ENCODE results near the gene FSD1.

The FSD1 gene

DNA sequence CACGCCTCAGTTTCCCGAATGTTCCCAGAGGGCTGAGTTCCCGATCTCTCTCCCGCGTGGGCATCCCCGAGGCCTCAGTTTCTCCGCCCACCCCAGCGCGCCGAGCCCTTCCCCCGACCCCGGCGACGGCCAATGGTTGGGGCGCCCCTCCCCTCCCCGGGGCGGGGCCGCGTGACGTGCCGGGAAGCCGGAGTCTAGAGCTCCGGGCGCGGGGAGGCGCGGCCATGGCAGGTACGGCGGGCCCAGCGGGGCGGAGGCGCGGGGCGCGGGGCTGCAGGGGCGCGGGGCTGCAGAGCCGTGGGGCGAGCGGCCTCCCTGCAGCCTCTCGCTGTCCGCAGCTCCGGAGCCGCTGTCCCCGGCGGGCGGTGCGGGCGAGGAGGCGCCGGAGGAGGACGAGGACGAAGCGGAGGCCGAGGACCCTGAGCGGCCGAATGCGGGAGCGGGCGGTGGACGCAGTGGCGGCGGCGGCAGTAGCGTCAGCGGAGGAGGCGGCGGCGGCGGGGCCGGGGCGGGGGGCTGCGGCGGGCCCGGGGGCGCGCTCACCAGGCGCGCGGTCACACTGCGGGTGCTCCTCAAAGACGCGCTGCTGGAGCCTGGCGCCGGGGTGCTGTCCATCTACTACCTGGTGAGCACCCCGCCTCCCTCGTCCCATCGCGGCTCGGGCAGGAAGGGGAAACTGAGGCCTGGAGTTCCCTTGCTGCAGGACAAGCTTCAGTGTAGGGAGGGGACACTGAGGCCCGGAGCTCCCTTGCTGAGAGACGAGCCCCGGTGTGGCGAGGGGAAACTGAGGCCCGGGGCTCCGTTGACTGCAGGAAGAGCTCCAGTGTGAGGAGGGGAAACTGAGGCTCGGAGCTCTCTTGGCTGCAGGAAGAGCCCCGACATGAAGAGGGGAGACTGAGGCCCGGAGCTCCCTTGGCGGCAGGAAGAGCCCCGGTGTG lies 39.2 kb downstream of the FSD1 start, which contains the start of gene MPND:
TSS of gene MPND (plus strand) at position 193 of the 938 bp plus-strand sequence. CDS start at position 225, 32 bp downstream.
- Histone ChIP-seq H3K79me2 (ENCODE audit: insufficient read depth, low read length) (peaks cover 8% of the 10 kb centered on the region), H3K4me3 (ENCODE audit: low read length, poor library complexity, severe bottlenecking) (peak within 1 kb of the TSS; percentile 93), H3F3A (ENCODE audit: low read depth) (peaks cover 2% of the 10 kb centered on the region; the same call in 1 of the 2 replicates), H3K9me2 (replicated peaks; ENCODE audit: low read depth, low read length) (no peaks in the 10 kb centered on the region), H3K9ac (ENCODE audit: low read depth, low read length, poor library complexity, severe bottlenecking) (peak within 1 kb of the TSS; percentile 99), H2AFZ (ENCODE audit: low read length) (peak within 1 kb of the TSS; percentile 93), H3K36me3 (ENCODE audit: insufficient read depth, low read length) (no peaks in the 10 kb centered on the region), H3K9me3 (ENCODE audit: insufficient read depth, low read depth, low read length) (no peaks in the 10 kb centered on the region), H3K4me1 (ENCODE audit: insufficient read depth, low read length, poor library complexity, severe bottlenecking) (peaks cover 15% of the 10 kb centered on the region), H4K20me1 (ENCODE audit: insufficient read depth, low read length, poor library complexity, severe bottlenecking) (peaks cover 6% of the 10 kb centered on the region), H3K4me2 (ENCODE audit: low read depth, low read length, poor library complexity, severe bottlenecking) (peak within 1 kb of the TSS; percentile 99), H3K27me3 (ENCODE audit: insufficient read depth, low read length, poor library complexity, severe bottlenecking) (no peaks in the 10 kb centered on the region)
- no peak for TF ChIP-seq EZH2phosphoT487 (IDR thresholded peaks at IDR 0.05; ENCODE audit: borderline replicate concordance)
- TF ChIP-seq, protein P1, sequence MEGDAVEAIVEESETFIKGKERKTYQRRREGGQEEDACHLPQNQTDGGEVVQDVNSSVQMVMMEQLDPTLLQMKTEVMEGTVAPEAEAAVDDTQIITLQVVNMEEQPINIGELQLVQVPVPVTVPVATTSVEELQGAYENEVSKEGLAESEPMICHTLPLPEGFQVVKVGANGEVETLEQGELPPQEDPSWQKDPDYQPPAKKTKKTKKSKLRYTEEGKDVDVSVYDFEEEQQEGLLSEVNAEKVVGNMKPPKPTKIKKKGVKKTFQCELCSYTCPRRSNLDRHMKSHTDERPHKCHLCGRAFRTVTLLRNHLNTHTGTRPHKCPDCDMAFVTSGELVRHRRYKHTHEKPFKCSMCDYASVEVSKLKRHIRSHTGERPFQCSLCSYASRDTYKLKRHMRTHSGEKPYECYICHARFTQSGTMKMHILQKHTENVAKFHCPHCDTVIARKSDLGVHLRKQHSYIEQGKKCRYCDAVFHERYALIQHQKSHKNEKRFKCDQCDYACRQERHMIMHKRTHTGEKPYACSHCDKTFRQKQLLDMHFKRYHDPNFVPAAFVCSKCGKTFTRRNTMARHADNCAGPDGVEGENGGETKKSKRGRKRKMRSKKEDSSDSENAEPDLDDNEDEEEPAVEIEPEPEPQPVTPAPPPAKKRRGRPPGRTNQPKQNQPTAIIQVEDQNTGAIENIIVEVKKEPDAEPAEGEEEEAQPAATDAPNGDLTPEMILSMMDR (conservative IDR thresholded peaks at IDR 0.05; ENCODE audit: low read length): no peak

DNA sequence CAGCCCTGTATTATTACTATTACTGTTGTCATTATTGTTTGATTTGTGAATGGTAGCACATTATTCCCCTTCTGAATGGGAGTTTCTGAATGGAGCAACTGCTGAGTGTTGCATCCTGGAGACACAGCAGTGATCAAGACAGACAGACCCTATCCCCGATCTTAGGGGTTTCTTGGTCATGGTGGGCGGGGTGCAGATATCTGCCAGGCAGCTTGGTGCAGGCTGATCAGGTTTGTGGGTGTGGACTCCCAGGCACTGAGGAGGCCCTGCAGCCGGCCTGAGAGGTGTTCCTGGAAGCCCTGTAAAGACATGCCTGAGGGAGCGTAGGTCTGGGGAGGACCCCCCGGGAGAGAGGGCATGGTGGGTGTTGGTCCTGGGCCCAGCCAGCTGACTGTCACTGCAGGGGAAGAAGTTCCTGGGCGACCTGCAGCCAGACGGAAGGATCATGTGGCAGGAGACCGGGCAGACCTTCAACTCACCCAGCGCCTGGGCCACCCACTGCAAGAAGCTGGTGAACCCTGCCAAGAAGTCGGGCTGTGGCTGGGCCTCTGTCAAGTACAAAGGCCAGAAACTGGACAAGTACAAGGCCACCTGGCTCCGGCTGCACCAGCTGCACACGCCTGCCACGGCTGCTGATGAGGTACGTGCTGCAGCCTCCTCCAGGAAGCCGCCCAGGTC lies 41.1 kb downstream of the FSD1 start:
- no peak overlapping the region for H3K9ac ChIP-seq (ENCODE audit: low read depth, low read length, poor library complexity, severe bottlenecking)
- no peaks in the 10 kb centered on the region for H3K27me3 ChIP-seq (ENCODE audit: insufficient read depth, low read length, poor library complexity, severe bottlenecking)
- no peak overlapping the region for H3K4me3 ChIP-seq (ENCODE audit: low read length, poor library complexity, severe bottlenecking)
- no peak overlapping the region for H2AFZ ChIP-seq (ENCODE audit: low read length)
- peaks cover 2% of the 10 kb centered on the region; the same call in 1 of the 2 replicates for H3F3A ChIP-seq (ENCODE audit: low read depth)
- peaks cover 8% of the 10 kb centered on the region for H3K79me2 ChIP-seq (ENCODE audit: insufficient read depth, low read length)
- H3K36me3 ChIP-seq (ENCODE audit: insufficient read depth, low read length): no peaks in the 10 kb centered on the region
- no peak for TF ChIP-seq EZH2phosphoT487 (IDR thresholded peaks at IDR 0.05; ENCODE audit: borderline replicate concordance)
- TF ChIP-seq, protein P1 (conservative IDR thresholded peaks at IDR 0.05; ENCODE audit: low read length): no peak
- no peaks in the 10 kb centered on the region for H3K9me3 ChIP-seq (ENCODE audit: insufficient read depth, low read depth, low read length)
- no peaks in the 10 kb centered on the region for H3K9me2 ChIP-seq (replicated peaks; ENCODE audit: low read depth, low read length)
- no peak overlapping the region for H3K4me2 ChIP-seq (ENCODE audit: low read depth, low read length, poor library complexity, severe bottlenecking)
- peaks cover 15% of the 10 kb centered on the region for H3K4me1 ChIP-seq (ENCODE audit: insufficient read depth, low read length, poor library complexity, severe bottlenecking)
- H4K20me1 ChIP-seq (ENCODE audit: insufficient read depth, low read length, poor library complexity, severe bottlenecking): peaks cover 6% of the 10 kb centered on the region

DNA sequence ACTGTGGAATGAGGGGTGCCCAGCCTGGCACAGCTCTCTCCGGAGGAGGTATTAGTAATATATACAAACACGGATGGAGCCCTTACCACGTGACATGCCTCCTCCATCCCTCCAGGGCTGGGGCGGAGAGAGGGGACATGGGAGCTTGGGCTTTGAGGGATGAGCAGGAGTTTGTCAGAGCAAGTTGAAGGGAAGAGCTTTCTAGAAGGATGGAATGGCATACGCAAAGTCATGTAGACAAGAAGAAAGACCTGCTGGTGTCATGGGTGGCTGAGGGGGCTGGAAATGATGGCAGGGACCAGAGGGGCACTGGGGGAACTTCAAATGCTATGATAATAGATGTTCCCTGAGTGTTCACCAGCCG lies 41.6 kb downstream of the FSD1 start:
- no peak overlapping the region for H3K9ac ChIP-seq (ENCODE audit: low read depth, low read length, poor library complexity, severe bottlenecking)

More for the DNA sequence above, 41.6 kb downstream of the FSD1 start:
- no peak for TF ChIP-seq EZH2phosphoT487 (IDR thresholded peaks at IDR 0.05; ENCODE audit: borderline replicate concordance)
- TF ChIP-seq, protein P1 (conservative IDR thresholded peaks at IDR 0.05; ENCODE audit: low read length): no peak
- no peaks in the 10 kb centered on the region for H3K27me3 ChIP-seq (ENCODE audit: insufficient read depth, low read length, poor library complexity, severe bottlenecking)
- no peaks in the 10 kb centered on the region for H3K9me2 ChIP-seq (replicated peaks; ENCODE audit: low read depth, low read length)
- H3F3A ChIP-seq (ENCODE audit: low read depth): no peaks in the 10 kb centered on the region
- H4K20me1 ChIP-seq (ENCODE audit: insufficient read depth, low read length, poor library complexity, severe bottlenecking): peaks cover 6% of the 10 kb centered on the region
- no peak overlapping the region for H2AFZ ChIP-seq (ENCODE audit: low read length)
- peaks cover 8% of the 10 kb centered on the region for H3K79me2 ChIP-seq (ENCODE audit: insufficient read depth, low read length)
- H3K4me2 ChIP-seq (ENCODE audit: low read depth, low read length, poor library complexity, severe bottlenecking): no peak overlapping the region
- no peaks in the 10 kb centered on the region for H3K9me3 ChIP-seq (ENCODE audit: insufficient read depth, low read depth, low read length)
- H3K36me3 ChIP-seq (ENCODE audit: insufficient read depth, low read length): no peaks in the 10 kb centered on the region
- no peak overlapping the region for H3K4me3 ChIP-seq (ENCODE audit: low read length, poor library complexity, severe bottlenecking)
- peaks cover 15% of the 10 kb centered on the region for H3K4me1 ChIP-seq (ENCODE audit: insufficient read depth, low read length, poor library complexity, severe bottlenecking)
